ENCODE data around the gene HOXC11.

HOXC11 gene

GRCh38 chr12:53998900-53999236 lies 25.9 kb downstream of the HOXC11 start:
- DNase-seq = no peak

- DNase-seq = no peak
Measured at GRCh38 chr12:53999559-54000115, 26.7 kb downstream of the HOXC11 start.

GRCh38 chr12:54000116-54001114 lies 27.5 kb downstream of the HOXC11 start, which contains the start of gene HOXC9:
Gene HOXC9 (plus strand): TSS chr12:54000161. CDS start chr12:54000189, 28 bp downstream.
- no peak for DNase-seq

GRCh38 chr12:54001283-54002187 lies 28.6 kb downstream of the HOXC11 start:
- DNase-seq = no peak

- no peak for DNase-seq
Measured at GRCh38 chr12:54002278-54002914, 29.5 kb downstream of the HOXC11 start.

- DNase-seq = no peak
Measured at GRCh38 chr12:54002915-54003389, 30.0 kb downstream of the HOXC11 start.

- no peak for DNase-seq
Measured at GRCh38 chr12:54003625-54004024, 30.7 kb downstream of the HOXC11 start.

- no peak for DNase-seq
Measured at GRCh38 chr12:54004063-54004840, 31.3 kb downstream of the HOXC11 start.

GRCh38 chr12:54004841-54005530 lies 32.1 kb downstream of the HOXC11 start:
- DNase-seq = no peak

- DNase-seq = no peak
Measured at GRCh38 chr12:54005531-54005852, 32.6 kb downstream of the HOXC11 start.

GRCh38 chr12:54005853-54006558 lies 33.1 kb downstream of the HOXC11 start:
- DNase-seq = peak; percentile 63 to 75

- no peak for DNase-seq
Measured at GRCh38 chr12:54006559-54007220, 33.8 kb downstream of the HOXC11 start.

- no peak for DNase-seq
Measured at GRCh38 chr12:54007538-54008259, 34.8 kb downstream of the HOXC11 start.

GRCh38 chr12:54008260-54008552 lies 35.3 kb downstream of the HOXC11 start:
- DNase-seq = no peak

- no peak for DNase-seq
Measured at GRCh38 chr12:54009171-54010052, 36.5 kb downstream of the HOXC11 start.

GRCh38 chr12:54010053-54010971 lies 37.4 kb downstream of the HOXC11 start:
- no peak for DNase-seq

GRCh38 chr12:54010972-54011664 lies 38.2 kb downstream of the HOXC11 start:
- no peak for DNase-seq
